ENCODE measurements around the gene CHL1. TPM values are rescaled to one million over a fixed set of nuclear protein-coding genes. Genes with fewer than 3 reads are reported as not detected.

The CHL1 gene
- total RNA-seq, 6 experiments from 2014 or later, result not detected

DNA sequence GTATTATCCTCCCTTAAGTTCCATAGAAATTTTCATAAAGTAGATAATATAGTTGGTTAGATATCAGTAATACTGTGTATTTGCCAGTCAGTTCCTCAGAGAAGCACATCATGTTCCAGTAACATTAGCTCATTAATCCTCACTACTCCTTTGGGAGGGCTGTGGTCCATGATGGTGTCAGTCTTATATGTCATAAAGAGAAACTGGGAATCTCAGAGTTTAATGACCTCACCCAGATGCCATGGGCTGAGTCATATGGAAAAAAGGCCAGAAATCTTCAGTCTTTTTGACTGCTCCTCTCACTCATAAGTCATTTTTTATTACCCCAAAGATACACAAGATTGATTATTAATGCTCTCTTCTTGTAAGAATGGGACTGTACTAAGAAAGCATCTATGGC, 188.6 kb downstream of the CHL1 start:
- DNase-seq, result no peak
- Mint-ChIP-seq H3K4me3 (no peak overlapping the region), H3K4me1 (ENCODE audit: low read depth) (no peaks in the 10 kb centered on the region), H3K9me3 (peaks cover 32% of the 10 kb centered on the region), H3K27me3 (ENCODE audit: insufficient read depth) (no peaks in the 10 kb centered on the region), H3K36me3 (ENCODE audit: low read depth) (no peaks in the 10 kb centered on the region), H3K27ac (no peak overlapping the region)
- no peak for TF ChIP-seq CTCF (IDR thresholded peaks at IDR 0.05)

DNA sequence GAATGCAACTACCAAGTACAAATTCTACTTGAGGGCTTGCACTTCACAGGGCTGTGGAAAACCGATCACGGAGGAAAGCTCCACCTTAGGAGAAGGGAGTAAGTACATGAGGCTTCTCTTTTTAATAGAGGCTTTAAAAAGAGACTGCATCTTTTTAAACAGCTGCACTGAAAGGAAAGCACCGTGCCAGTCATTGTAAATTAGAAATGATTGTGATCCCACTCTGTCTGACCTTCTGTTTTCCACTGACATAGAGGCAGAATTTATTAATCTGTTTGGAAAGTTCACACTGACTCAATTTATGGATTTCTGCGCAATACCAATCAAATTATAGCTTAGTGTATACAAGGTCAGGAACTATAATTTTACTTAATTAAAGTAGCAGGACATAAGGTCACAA, 198.2 kb downstream of the CHL1 start:
- DNase-seq, result no peak
- peaks cover 25% of the 10 kb centered on the region for H3K9me3 Mint-ChIP-seq
- H3K36me3 Mint-ChIP-seq (ENCODE audit: low read depth), result peaks cover 4% of the 10 kb centered on the region; the same call in 1 of the 2 replicates
- H3K4me1 Mint-ChIP-seq (ENCODE audit: low read depth), result no peaks in the 10 kb centered on the region
- no peak overlapping the region for H3K27ac Mint-ChIP-seq
- no peaks in the 10 kb centered on the region for H3K27me3 Mint-ChIP-seq (ENCODE audit: insufficient read depth)
- TF ChIP-seq CTCF (IDR thresholded peaks at IDR 0.05), result no peak
- H3K4me3 Mint-ChIP-seq, result no peak overlapping the region

DNA sequence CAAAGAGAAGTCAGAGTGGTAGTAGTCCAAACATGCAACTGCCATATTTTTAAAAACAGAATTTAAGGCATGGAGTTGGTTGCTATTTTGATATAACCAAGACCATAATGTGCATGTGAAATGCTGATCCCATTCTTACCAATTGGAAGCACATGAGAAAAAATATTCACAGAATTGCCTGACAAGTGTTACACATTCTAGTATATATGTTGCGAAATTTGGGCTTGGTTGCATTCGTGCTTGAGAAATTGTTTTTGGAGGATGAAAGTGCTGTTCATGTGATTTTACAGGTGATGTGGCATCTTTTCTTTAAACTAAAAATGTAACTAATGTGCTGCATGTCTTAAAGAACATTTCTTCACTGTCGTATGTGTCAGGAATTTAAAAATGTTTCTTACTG, 199.7 kb downstream of the CHL1 start:
- Mint-ChIP-seq H3K27me3 (ENCODE audit: insufficient read depth) (no peaks in the 10 kb centered on the region; the same call in 1 of the 2 replicates), H3K36me3 (ENCODE audit: low read depth) (peaks cover 4% of the 10 kb centered on the region; the same call in 1 of the 2 replicates), H3K4me1 (ENCODE audit: low read depth) (no peaks in the 10 kb centered on the region), H3K9me3 (peaks cover 30% of the 10 kb centered on the region), H3K27ac (no peak overlapping the region), H3K4me3 (no peak overlapping the region)
- TF ChIP-seq CTCF (IDR thresholded peaks at IDR 0.05), result no peak
- no peak for DNase-seq

- H3K4me3 Mint-ChIP-seq, result no peak overlapping the region
- DNase-seq, result no peak
- H3K4me1 Mint-ChIP-seq (ENCODE audit: low read depth), result no peaks in the 10 kb centered on the region
- H3K27ac Mint-ChIP-seq, result no peak overlapping the region
- no peak for TF ChIP-seq CTCF (IDR thresholded peaks at IDR 0.05)
- H3K36me3 Mint-ChIP-seq (ENCODE audit: low read depth), result peaks cover 4% of the 10 kb centered on the region; the same call in 1 of the 2 replicates
- H3K27me3 Mint-ChIP-seq (ENCODE audit: insufficient read depth), result no peaks in the 10 kb centered on the region; the same call in 1 of the 2 replicates
- H3K9me3 Mint-ChIP-seq, result peaks cover 28% of the 10 kb centered on the region
Observed at GRCh38 chr3:399647-400046, 203.1 kb downstream of the CHL1 start.

DNA sequence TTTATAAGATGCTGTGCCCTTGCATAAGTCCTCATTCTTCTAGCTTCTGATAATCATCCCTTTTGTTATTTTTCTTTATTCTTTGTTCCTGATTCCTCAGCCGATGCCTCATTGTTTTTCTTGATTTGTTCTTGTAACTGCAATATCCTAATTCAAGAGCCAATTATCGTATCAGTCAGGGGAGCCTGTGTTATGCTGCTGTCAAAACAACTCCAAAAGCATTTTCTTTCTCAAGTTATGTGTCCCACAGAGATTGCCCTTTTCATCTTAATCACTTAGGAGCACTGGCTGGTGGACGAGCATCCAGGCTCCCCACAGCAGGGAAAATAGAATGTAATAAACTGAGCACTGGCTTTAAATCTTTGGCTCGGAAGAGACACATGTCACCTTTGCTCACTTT, 207.3 kb downstream of the CHL1 start:
- H3K4me3 Mint-ChIP-seq, result no peak overlapping the region
- no peaks in the 10 kb centered on the region; the same call in 1 of the 2 replicates for H3K27me3 Mint-ChIP-seq (ENCODE audit: insufficient read depth)
- H3K36me3 Mint-ChIP-seq (ENCODE audit: low read depth), result no peaks in the 10 kb centered on the region
- no peak overlapping the region for H3K27ac Mint-ChIP-seq
- H3K9me3 Mint-ChIP-seq, result peaks cover 27% of the 10 kb centered on the region
- H3K4me1 Mint-ChIP-seq (ENCODE audit: low read depth), result no peaks in the 10 kb centered on the region
- TF ChIP-seq CTCF (IDR thresholded peaks at IDR 0.05), result no peak
- DNase-seq, result no peak

DNA sequence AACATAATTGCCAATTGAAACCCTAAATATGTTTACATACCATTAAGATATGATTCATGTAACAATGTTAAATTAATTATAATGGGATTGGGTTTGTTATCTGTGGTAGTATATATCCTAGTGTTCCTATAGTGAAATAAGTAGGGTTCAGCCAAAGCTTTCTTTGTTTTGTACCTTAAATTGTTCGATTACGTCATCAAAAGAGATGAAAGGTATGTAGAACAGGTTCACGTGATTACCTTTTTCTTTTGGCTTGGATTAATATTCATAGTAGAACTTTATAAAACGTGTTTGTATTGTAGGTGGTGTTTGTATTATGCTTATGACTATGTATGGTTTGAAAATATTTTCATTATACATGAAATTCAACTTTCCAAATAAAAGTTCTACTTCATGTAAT, 212.4 kb downstream of the CHL1 start:
- peaks cover 13% of the 10 kb centered on the region for H3K9me3 Mint-ChIP-seq
- no peaks in the 10 kb centered on the region for H3K4me1 Mint-ChIP-seq (ENCODE audit: low read depth)
- no peak overlapping the region for H3K4me3 Mint-ChIP-seq
- no peak overlapping the region for H3K27ac Mint-ChIP-seq
- no peak for DNase-seq
- H3K36me3 Mint-ChIP-seq (ENCODE audit: low read depth), result no peaks in the 10 kb centered on the region
- no peaks in the 10 kb centered on the region; the same call in 1 of the 2 replicates for H3K27me3 Mint-ChIP-seq (ENCODE audit: insufficient read depth)
- TF ChIP-seq CTCF (IDR thresholded peaks at IDR 0.05), result no peak

Data from HFFc6 (cell line).